AG10803 (cell line): ENCODE measurements around the gene MMP23B.

Source experiments
- DNase-seq: peaks from one replicate; pipeline ENCODE4 v3.0.0; 2010; ENCODE audit warnings: low read depth
- H3K4me3 ChIP-seq: 2 replicates; pipeline ENCODE4 v1.5.1; 2011; ENCODE audit warnings: mild to moderate bottlenecking, low read length, control low read depth
- CTCF ChIP-seq: conservative IDR thresholded peaks from 2 replicates; pipeline ENCODE4 v1.5.1; 2011; ENCODE audit warnings: mild to moderate bottlenecking, low read length, control low read depth, inconsistent platforms

Gene MMP23B

GRCh38 chr1:1617925-1618324 lies 14.0 kb upstream of the MMP23B start:
- DNase-seq = no peak
- no peak overlapping the region; the same call in 1 of the 2 replicates for H3K4me3 ChIP-seq
- no peak for TF ChIP-seq CTCF

GRCh38 chr1:1618396-1619068 lies 13.4 kb upstream of the MMP23B start:
- no peak overlapping the region for H3K4me3 ChIP-seq
- TF ChIP-seq CTCF = no peak
- no peak for DNase-seq

- peak; percentile 14; the same call in 1 of the 2 replicates for TF ChIP-seq CTCF
- H3K4me3 ChIP-seq = no peak overlapping the region
- no peak for DNase-seq
Measured at GRCh38 chr1:1619917-1620361, 12.0 kb upstream of the MMP23B start.

GRCh38 chr1:1620433-1621139 lies 11.4 kb upstream of the MMP23B start:
- no peak overlapping the region for H3K4me3 ChIP-seq
- no peak for DNase-seq
- no peak for TF ChIP-seq CTCF

GRCh38 chr1:1621173-1622009 lies 10.6 kb upstream of the MMP23B start:
- no peak overlapping the region for H3K4me3 ChIP-seq
- DNase-seq = no peak
- no peak for TF ChIP-seq CTCF

- no peak overlapping the region for H3K4me3 ChIP-seq
- no peak for DNase-seq
- no peak for TF ChIP-seq CTCF
Measured at GRCh38 chr1:1622010-1622787, 9.8 kb upstream of the MMP23B start.
